Sigmoid colon (tissue), 4 donors: ENCODE results near the gene KYNU.

Experiments
- CTCF ChIP-seq, 4 experiments: fragments of 450-650 bp in 3 of 4; fragments of 200-600 bp in 1 of 4; IDR thresholded peaks; one replicate each; pipeline ENCODE4 v1.5.1; 2016 to 2019; ENCODE audit warnings: antibody characterized with exemption in 4 of 4, mild to moderate bottlenecking in 3 of 4, moderate library complexity in 2 of 4
- POLR2A ChIP-seq, 2 donors: fragments of 450-650 bp; IDR thresholded peaks; one replicate each; pipeline ENCODE4 v1.6.1; 2016; ENCODE audit warnings: antibody characterized with exemption in 2 of 2, mild to moderate bottlenecking in 2 of 2, moderate library complexity in 2 of 2
- POLR2AphosphoS5 ChIP-seq, 4 donors: sonication (generic); formaldehyde crosslinking; IDR thresholded peaks; one replicate each; pipeline ENCODE4 v1.6.1; 2017; ENCODE audit warnings: antibody characterized with exemption in 4 of 4

GRCh38 chr2:142862847-142863246, 14.6 kb upstream of the KYNU start:
- no peak for TF ChIP-seq POLR2A (IDR thresholded peaks at IDR 0.05)
- TF ChIP-seq POLR2AphosphoS5 (IDR thresholded peaks at IDR 0.05): no peak
- no peak for TF ChIP-seq CTCF (IDR thresholded peaks at IDR 0.05)
